Panc1 (cell line): ENCODE results near the gene GCH1.

Experiments used
- POLR2AphosphoS5 ChIP-seq: IDR thresholded peaks from 2 replicates; pipeline ENCODE4 v1.6.1; 2012; ENCODE audit warnings: mild to moderate bottlenecking, low read depth, low read length, moderate library complexity
- REST ChIP-seq, 2 experiments: IDR thresholded peaks; 2 replicates each; pipeline ENCODE4 v1.6.1; 2011 to 2012; ENCODE audit warnings: low read depth in 2 of 2, control low read depth in 1 of 2, low read length in 1 of 2, mild to moderate bottlenecking in 1 of 2, moderate library complexity in 1 of 2; ENCODE audit not compliant: insufficient read depth in 1 of 2
- SIN3A ChIP-seq: IDR thresholded peaks from 2 replicates; pipeline ENCODE4 v1.6.1; 2012; ENCODE audit warnings: low read depth, mild to moderate bottlenecking, low read length, moderate library complexity, borderline replicate concordance; ENCODE audit not compliant: insufficient read depth
- TF ChIP-seq, protein P1 (sequence below): fragments of 450-650 bp; IDR thresholded peaks from 2 replicates; pipeline ENCODE4 v1.5.1; 2017; ENCODE audit warnings: mild to moderate bottlenecking

DNA sequence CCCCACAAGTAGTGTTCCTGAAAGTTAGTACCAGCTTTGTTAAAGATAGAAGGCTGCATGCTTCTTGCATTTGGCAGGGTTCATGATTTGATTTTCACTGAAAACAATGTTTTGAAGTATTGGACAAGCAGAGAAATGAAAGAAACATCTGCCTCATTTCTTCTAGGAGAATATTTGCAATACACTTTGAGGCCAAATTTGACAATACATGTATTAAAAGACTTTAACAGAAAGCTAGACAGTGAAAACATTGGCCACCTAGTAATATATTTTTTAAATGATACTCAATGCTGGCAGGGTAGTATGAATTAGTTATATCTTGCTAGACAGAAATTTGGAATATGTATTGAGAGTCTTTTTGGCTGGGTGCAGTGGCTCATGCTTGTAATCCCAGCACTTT, 68.5 kb downstream of the GCH1 start:
- TF ChIP-seq SIN3A (no peak), REST (IDR thresholded peaks at IDR 0.05; ENCODE audit: insufficient read depth in 1 of 2, low read depth in 2 of 2, low read length in 1 of 2) (no peak), POLR2AphosphoS5 (no peak)
- TF ChIP-seq, protein P1, sequence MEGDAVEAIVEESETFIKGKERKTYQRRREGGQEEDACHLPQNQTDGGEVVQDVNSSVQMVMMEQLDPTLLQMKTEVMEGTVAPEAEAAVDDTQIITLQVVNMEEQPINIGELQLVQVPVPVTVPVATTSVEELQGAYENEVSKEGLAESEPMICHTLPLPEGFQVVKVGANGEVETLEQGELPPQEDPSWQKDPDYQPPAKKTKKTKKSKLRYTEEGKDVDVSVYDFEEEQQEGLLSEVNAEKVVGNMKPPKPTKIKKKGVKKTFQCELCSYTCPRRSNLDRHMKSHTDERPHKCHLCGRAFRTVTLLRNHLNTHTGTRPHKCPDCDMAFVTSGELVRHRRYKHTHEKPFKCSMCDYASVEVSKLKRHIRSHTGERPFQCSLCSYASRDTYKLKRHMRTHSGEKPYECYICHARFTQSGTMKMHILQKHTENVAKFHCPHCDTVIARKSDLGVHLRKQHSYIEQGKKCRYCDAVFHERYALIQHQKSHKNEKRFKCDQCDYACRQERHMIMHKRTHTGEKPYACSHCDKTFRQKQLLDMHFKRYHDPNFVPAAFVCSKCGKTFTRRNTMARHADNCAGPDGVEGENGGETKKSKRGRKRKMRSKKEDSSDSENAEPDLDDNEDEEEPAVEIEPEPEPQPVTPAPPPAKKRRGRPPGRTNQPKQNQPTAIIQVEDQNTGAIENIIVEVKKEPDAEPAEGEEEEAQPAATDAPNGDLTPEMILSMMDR: no peak
